Measurements from ENCODE around the gene NOL12.
"Not testable (repeated sequence)": the region's sequence is repeated elsewhere in the genome, so short reads cannot be mapped to it uniquely, and the experiment has no call there.

NOL12 gene

GRCh38 chr22:37717235-37717634, 31.1 kb downstream of the NOL12 start:
- not testable (repeated sequence) for DNase-seq

DNA sequence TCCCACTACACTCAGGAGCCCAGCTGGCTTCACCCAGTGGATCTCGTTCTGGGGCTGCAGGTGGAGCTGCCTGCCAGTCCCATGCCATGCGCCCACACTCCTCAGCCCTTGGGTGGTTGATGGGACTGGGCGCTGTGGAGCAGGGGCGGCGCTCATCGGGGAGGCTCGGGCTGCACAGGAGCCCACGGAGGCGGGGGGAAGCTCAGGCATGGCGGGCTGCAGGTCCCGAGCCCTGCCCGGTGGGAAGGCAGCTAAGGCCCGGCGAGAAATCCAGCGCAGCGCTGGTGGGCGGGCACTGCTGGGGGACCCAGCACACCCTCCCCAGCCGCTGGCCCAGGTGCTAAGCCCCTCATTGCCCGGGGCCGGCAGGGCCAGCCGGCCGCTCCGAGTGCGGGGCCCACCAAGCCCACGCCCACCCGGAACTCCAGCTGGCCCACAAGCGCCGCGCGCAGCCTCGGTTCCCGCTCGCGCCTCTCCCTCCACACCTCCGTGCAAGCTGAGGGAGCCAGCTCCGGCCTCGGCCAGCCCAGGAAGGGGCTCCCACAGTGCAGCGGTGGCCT, 31.7 kb downstream of the NOL12 start:
- DNase-seq, result not testable (repeated sequence)

- no peak for DNase-seq
These were observed 39.6 kb downstream of the NOL12 start for GRCh38 chr22:37725551-37726240.

DNA sequence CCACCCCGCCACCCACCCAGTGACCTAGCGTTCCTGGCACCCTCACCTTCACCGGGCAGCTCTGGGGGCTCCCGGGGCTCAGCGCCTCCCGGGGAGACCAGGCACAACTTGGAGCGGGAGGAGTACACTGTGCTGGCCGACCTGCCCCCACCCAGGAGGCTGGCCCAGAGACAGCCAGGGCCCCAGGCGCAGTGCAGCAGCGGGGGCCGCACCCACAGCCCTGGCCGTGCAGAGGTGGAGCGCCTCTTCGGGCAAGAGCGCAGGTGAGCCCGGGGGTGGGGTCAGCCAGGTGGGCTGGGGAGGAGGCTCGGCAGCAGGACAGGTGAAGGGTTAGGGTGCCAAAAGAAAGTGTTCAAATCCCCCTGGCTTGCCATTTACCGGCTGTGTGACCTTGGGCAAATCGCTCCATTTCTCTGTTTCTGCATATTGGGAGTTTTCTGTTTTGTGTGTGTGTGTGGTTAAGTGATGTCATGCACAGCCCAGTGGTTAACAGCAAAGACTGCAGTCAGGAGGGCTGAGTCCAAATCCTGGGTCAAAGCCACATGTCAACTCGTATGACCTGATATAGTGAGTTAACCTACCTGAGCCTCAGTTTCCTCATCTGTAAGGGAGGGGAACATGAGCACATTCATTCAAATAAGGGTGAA, 40.2 kb downstream of the NOL12 start:
- DNase-seq, result no peak

DNA sequence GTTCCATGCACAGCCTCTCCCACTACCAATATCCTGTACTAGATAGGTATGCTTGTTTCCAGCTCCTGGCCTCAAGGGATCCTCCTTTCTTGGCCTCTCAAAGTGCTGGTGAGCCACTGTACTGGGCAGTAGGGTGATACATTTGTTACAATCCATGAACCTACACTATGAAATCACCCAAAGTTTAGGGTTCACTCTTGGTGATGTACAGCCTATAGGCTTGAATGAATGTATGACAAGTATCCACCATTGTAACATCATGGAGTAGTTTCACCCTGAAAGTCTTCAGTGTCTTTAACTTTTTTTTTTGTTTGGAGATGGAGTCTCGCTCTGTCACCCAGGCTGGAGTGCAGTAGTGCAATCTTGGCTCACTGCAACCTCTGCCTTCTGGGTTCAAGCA, 42.5 kb downstream of the NOL12 start:
- DNase-seq, result no peak

GRCh38 chr22:37731804-37732471, 45.8 kb downstream of the NOL12 start:
- no peak for DNase-seq

GRCh38 chr22:37732699-37733607, 46.8 kb downstream of the NOL12 start:
- no peak for DNase-seq

- no peak for DNase-seq
These were observed 47.7 kb downstream of the NOL12 start for GRCh38 chr22:37733625-37734401.

- DNase-seq, result no peak
These were observed 48.2 kb downstream of the NOL12 start for GRCh38 chr22:37734402-37734700.

DNA sequence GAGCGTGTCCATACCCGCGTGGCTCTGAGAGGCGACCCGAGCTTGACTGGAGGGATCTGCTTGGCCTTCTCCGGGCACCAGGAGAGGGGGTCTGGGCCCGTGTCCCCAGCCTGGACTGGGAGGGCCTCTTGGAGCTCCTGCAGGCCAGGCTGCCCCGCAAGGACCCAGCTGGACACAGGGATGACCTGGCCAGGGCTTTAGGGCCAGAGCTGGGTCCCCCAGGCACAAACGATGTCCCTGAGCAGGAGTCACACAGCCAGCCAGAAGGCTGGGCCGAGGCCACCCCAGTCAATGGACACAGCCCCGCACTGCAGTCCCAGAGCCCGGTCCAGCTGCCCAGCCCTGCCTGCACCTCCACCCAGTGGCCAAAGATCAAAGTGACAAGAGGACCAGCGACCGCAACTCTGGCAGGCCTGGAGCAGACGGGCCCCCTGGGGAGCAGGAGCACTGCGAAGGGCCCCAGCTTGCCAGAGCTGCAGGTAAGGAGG, 48.9 kb downstream of the NOL12 start:
- DNase-seq, result no peak

DNA sequence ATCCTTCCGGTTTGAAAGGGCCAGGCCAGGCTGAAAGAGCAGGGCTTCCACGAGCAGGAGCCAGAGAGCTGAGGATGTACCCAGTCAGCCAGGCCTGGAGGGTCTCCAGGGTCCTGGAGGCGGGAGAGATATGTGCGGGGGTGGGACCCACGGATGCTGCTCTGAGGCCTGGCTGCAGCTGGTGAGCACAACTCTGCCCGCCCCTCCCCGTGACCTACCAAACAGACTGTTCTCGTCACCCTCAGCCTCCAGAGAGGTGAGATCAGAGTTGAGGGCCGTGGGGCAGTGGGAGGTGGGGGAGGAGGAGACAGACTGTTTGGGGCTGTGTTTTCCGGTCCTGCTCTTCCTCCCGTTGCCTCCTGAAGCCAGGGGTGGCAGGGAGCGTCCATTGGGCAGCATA, 52.9 kb downstream of the NOL12 start:
- no peak for DNase-seq

DNA sequence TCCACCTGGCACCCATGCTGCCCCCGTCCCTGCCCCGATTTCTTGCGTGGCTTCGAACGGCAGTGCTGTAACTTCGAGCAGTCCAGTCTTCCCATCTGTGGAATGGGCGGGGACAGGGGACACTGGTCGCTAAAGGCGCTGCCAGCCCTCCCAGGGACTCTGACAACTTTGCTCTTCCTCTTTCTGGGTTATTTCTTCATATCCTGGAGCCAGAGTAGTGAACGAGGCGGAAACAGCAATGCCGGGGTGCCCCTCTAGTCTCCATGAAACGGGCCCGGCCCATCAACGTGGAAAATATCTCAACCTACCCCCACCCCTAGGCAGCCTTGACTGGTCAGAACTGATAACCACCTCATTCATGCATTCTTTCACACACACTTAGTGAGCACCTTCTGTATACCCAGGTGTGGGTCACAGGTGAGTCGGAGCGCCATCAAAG, 53.5 kb downstream of the NOL12 start:
- no peak for DNase-seq

GRCh38 chr22:37740455-37741311, 54.5 kb downstream of the NOL12 start:
- DNase-seq, result peak; percentile 52

- no peak for DNase-seq
These were observed 55.2 kb downstream of the NOL12 start for GRCh38 chr22:37741312-37741795.

DNA sequence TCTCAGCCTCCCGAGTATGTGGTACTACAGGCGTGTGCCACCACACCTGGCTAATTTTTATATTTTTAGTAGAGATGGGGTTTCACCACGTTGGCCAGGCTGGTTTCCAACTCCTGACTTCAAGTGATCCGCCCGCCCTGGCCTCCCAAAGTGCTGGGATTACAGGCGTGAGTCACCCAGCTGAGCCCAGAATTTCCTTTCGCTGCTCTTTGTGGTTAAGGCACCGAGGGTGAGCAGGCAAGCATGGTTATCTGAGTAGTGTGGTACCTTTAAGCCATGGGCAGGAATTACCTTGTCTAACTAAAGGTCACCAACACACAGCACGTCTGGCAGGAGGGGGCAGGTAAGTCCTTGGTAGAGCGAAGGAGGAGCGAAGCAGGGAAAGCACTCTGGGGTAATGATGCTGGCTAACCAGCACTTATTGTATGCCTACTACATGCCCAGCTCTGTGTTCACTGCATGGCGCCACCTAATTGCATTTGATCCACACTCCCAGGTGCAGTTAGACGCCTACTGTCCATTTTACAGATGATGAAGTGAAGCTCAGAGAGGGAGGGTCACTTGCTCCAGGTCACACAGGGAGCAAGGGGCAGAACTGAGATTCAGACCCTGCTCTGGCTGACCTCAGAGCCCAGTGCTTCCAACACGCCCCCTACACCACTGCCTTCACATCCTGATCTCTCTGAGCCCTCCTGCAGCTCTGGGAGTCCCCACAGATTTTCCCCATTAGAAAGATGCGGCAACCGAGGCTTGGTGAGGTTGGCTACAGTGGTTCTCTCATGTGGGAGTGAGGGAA, 56.4 kb downstream of the NOL12 start:
- DNase-seq, result no peak
